Endometrial microvascular endothelial cells (primary cell): ENCODE data around the gene XKR8. TPM values are rescaled to one million over a fixed set of nuclear protein-coding genes. Genes with fewer than 3 reads are reported as not detected.
"Not testable (repeated sequence)": the region's sequence is repeated elsewhere in the genome, so short reads cannot be mapped to it uniquely, and the experiment has no call there.

Source experiments
- in situ Hi-C: cut with HindIII; loops from 2 replicates; pipeline ENCODE4 v1.10.0; 2017; ENCODE audit warnings: low sequenced_read_pairs, low pct_unique_long_range_greater_than_20kb; ENCODE audit errors: inconsistent ontology term
- total RNA-seq: library from RNA; depleted of rRNA; stranded (reverse); fragments of >200 nt; gene quantifications from one replicate; pipeline ENCODE4 v1.2.3, GENCODE V29; 2015; ENCODE audit errors: inconsistent ontology term

The XKR8 gene
- total RNA-seq, 1 donor from 2014 or later = 14.5 TPM

DNA sequence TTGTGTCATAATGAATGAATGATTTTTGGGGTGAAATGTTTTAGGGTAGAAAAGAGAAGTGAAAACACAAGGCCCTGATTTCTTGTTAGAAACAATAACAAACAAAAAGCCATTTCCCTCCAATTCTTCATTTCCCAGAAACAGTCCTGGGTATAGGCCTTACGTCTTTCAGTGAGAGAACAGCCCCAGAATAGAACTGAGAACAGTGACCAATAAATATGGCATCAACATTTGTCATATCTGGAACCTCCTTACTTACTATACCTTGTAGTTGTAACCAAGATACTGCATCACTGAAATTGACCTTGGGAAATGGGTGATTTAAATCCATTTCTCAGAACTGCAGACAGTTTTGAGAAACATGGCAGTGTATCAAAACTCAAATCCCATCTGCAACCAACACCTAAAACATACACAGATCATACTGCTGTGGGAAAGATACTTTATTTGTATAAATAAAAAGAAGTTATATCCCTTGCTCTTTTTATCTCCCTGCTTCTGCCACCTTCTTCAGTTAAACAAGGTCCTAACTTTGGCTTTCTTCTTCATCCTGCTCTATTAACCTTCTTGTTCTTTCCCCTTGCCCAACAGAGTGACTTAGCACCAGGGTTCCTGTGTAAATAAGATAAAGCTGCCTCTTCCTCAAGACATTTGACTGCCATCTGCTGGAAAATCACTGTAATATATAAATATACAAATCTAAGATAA, 19.5 kb downstream of the XKR8 start:
- in situ Hi-C loops = no loop called here

DNA sequence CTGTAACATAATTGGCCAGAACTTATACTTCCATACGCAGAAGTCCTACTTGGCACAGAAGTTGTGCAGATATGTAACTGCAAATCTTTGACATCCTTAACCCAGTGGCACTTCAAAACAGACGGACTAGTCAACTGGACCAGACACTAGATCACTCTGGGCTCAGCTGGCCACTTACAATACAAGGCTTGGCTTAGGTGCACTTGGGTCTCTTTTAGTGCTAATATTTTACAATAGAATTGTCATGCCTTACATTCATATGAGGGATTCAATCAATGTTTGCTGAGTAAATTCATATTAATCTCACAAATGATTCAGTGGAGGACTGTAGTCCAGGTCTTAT, 20.1 kb downstream of the XKR8 start:
- in situ Hi-C loops = no loop called here

DNA sequence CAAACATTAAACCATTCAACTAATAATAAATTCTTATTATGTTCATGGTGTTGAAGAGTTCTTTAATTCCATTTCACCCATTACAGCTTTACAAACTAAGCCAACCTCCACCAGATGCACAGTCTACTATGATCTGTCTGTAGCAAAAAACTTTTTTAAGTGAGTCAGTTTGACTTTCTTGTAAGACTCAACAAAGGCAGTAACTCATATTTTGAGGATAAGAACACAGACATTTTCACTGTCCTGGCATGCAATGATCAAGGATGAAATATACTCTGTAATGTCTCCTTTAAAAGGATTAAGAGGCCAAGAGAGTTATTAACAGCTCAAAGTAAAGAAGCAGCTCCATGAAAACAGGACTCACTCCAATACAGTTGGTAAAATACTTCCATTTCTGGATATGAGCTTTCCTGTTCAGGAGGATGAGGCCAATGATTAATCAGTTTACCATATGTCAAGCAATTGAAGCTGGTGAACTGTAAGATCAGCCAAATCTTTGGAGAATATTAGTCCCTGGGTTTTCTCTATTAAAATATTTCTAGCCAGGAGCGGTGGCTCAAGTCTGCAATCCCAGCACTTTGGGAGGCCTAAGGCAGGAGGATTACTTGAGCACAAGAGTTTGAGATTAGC, 20.6 kb downstream of the XKR8 start:
- in situ Hi-C loops = no loop called here

DNA sequence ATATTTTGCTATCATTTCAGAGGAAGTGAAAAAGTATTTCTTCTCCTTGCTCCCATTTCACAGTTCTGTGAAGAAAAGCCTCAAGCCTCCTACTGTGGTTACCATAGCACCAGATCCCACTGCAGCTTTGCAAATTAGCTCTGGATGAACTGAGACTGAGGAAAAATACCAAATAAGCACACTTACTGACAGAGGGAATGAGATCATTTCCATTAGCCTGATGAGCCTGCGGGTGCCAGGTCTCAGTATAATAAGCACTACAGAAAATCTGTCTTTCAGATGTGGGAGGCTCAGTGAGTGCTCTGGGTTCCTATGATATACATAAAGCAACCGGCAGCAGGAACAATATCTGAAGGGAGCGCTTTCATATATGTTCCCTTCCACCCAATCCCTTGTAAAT, 21.4 kb downstream of the XKR8 start:
- in situ Hi-C loops = no loop called here

DNA sequence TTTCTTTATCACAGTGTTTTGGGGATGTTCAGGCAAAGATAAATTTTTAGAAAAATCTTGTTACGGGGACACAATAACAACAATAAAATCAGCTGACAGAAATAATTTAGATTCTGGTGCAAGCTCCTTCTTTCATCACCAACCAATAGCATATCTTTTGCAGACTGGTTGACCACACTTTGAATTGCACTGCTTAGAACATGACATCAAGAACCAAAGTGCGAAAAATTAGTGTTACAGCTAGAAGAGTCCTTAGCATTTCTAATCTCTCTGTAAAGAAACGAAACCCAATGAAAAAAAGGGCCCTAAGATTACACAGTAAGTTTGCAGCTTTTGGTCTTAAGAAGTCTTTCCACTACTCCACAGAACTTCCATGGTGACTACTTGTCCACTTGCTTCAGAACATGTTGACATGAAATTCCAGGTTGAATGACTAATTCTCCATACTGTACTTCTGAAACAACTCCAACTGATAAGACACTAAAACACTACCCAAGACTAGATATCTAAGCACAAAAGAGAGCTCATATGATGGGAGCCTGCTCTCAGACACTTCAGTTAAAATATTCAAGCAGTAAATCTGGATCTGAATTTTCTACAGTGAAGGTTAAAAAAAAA, 31.3 kb downstream of the XKR8 start:
- in situ Hi-C loops = no loop called here

DNA sequence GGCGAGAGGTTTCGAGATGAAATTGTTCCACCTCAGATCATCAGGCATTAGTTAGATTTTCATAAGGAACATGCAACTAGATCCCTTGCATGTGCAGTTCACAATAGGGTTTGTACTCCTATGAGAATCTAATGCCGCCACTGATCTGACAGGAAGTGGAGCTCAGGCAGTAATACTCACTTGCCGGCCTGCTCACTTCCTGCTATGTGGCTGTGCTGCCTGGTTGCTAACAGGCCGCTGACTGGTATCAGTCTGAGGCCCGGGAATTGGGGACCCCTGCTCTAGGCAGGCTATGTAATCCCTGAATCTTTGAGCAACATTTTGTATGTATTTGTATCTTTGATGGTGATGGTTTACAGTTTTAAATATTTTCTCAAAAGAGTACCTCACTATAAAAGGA, 32.5 kb downstream of the XKR8 start:
- in situ Hi-C loops = no loop called here

DNA sequence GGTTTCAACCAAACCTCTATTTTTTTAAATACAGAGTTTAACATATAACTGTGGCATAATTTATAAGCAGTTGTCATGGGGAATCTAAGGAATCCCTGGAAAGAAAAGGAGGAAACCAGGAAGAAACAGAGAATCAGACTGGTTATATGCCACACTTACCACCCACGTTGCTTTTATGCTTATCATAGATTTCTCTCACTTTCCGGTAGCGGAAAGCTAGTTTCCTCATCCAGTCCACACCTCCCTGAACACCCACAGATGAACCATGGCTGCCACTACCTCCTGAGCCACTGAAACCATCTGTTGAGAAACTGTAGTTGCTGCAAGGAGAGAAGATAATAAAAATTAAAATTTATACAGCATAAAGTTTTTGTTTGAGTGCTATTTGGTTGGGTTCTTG, 33.5 kb downstream of the XKR8 start:
- in situ Hi-C loops = no loop called here

DNA sequence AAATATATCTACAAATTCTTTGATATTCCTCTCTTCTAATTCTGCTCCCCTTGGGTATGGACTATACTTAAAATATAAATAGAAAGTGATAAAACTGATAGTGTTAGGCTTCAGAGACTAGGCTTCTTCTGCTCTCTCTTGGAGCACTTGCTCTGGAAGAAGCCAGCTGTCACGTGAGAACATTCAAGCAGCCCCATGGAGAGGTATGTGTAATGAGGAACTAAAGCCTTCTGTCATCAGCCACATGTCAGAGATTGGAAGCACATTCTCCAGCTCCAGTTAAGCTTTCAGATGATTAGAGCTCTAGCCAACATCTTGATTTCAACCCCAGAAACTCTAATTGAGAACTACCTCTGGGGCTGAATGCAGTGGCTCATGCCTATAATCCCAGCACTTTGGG, 34.3 kb downstream of the XKR8 start:
- in situ Hi-C loops = no loop called here

DNA sequence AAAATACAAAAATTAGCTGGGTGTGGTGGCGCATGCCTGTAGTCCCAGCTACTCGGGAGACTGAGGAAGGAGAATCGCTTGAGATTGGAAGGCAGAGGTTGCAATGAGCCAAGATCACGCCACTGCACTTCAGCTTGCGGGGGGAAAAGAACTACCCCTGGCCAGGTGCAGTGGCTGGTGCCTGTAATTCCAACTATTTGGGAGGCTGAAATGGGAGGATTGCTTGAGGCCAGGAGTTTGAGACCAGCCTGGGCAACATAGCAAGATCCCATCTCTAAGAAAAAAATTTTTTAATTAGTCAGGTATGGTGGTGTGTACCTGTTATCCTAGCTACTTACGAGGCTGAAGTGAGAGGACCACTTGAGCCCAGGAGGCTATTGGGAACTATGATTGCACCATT, 34.8 kb downstream of the XKR8 start:
- in situ Hi-C loops = not testable (repeated sequence)

DNA sequence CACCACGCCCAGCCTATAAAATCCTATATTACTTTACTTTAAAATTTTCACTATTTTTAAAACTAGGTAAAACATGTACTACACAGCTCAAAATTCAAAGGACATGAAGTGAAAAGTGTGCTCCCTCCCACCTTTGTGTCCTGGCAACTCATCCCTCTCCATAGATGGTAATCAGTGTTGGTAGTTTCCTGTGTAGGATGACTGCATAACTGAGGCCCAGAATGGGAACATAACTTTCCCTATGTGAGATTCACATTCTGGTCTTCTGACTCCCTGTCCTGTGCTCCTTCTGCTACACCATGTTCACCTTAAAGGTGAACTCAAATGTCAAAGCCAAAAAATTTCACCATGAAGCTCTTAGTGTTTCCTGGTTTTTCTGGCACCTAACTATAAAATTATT, 39.3 kb downstream of the XKR8 start:
- in situ Hi-C loops = no loop called here

DNA sequence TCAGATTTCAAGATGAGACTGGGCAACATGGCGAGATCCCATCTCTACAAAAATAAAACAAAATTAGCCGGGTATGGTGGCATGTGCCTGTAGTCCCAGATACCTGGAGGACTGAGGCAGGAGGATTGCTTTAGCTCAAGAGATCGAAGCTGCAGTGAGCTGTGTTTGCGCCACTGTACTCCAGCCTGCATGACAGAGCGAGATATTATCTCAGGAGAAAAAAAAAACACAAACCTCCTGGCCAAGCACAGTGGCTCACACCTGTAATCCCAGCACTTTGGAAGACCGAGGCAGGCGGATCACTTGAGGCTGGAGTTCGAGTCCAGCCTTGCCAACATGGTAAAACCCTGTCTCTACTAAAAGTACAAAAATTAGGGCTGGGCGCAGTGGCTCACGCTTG, 42.8 kb downstream of the XKR8 start:
- in situ Hi-C loops = no loop called here

DNA sequence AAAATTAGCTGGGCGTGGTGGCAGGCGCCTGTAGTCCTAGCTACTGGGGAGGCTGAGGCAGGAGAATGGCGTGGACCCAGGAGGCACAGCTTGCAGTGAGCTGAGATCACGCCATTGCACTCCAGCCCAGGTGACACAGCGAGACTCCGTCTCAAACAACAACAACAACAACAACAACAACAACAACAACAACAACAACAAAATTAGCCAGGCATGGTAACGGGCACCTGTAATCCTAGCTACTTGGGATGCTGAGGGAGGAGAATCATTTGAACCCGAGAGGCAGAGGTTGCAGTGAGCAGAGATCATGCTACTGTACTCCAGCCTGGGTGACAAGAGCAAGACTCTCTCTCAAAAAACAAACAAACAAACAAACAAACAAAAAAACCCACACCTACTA, 43.3 kb downstream of the XKR8 start:
- in situ Hi-C loops = not testable (repeated sequence)

DNA sequence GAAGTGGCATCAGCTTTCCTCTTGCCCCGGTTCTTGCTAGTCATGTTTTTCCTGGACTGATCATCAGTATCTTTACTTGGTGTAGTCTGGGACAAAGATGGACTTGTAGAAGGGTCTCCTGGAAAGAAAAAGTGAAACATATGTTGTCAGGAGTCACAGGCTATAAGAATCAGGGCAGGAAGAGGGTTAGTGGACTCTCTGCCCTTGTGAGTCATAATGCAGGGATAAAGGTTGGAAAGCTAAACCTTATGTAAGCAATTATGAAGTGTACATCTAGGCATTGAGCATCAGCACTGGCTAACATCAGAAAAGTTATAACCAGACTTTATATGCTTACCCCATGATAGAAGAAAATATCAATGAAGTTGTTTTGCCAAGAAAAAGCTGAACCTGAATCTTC, 51.2 kb downstream of the XKR8 start:
- in situ Hi-C loops = no loop called here

Other genes starting within 250 kb of the XKR8 start
- 7.0 TPM for gene FAM76A, start 234.0 kb upstream of the XKR8 start, total RNA-seq
- 108 TPM for gene STX12, start 186.8 kb upstream of the XKR8 start, total RNA-seq
- 42.6 TPM for gene PPP1R8, start 129.2 kb upstream of the XKR8 start, total RNA-seq
- gene THEMIS2, start 87.4 kb upstream of the XKR8 start, total RNA-seq = 22.0 TPM
- 47.0 TPM for gene RPA2, start 45.4 kb upstream of the XKR8 start, total RNA-seq
- gene SMPDL3B, start 25.0 kb upstream of the XKR8 start, total RNA-seq = 0.37 TPM
- gene EYA3, start 128.6 kb downstream of the XKR8 start, total RNA-seq = 15.1 TPM
- 0.09 TPM for gene PTAFR, start 216.7 kb downstream of the XKR8 start, total RNA-seq